ENCODE measurements around the gene TTPAL. TPM values are rescaled to one million over a fixed set of nuclear protein-coding genes. Genes with fewer than 3 reads are reported as not detected.
A peak's percentile ranks its signal among the peaks of the same experiment; 100 is the strongest.

The TTPAL gene
- total RNA-seq, 2 experiments from 2014 or later, result 18.1 to 18.6 TPM

- ChIA-PET CTCF (no interaction called here), POLR2A (no interaction called here)
- Mint-ChIP-seq H3K27ac (no peak overlapping the region), H3K4me3 (no peak overlapping the region), H3K27me3 (no peaks in the 10 kb centered on the region), H3K36me3 (peaks cover 16% of the 10 kb centered on the region), H3K9me3 (no peaks in the 10 kb centered on the region), H3K4me1 (ENCODE audit: low read depth) (peaks cover 22% of the 10 kb centered on the region)
- intact Hi-C loops (cut with micrococcal nuclease), result no loop called here
- DNase-seq, result no peak
Measured at GRCh38 chr20:44479643-44480042, 4.0 kb downstream of the TTPAL start.

DNA sequence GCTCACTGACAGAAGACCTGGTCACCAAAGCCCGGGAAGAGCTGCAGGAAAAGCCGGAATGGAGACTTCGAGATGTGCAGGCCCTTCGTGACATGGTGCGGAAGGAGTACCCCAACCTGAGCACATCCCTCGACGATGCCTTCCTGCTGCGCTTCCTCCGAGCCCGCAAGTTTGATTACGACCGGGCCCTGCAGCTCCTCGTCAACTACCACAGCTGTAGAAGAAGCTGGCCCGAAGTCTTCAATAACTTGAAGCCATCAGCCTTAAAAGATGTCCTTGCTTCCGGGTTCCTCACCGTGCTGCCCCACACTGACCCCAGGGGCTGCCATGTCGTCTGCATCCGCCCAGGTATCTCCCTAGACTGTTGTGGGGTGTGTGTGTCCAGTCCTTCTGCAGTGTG lies 4.4 kb downstream of the TTPAL start:
- intact Hi-C loops (cut with micrococcal nuclease), result no loop called here
- Mint-ChIP-seq H3K4me1 (ENCODE audit: low read depth) (peaks cover 19% of the 10 kb centered on the region), H3K9me3 (no peaks in the 10 kb centered on the region), H3K4me3 (no peak overlapping the region), H3K27me3 (no peaks in the 10 kb centered on the region), H3K27ac (no peak overlapping the region), H3K36me3 (peaks cover 18% of the 10 kb centered on the region)
- ChIA-PET POLR2A (no interaction called here), CTCF (no interaction called here)
- no peak for DNase-seq

GRCh38 chr20:44481719-44482416 lies 6.2 kb downstream of the TTPAL start:
- intact Hi-C loops (cut with micrococcal nuclease), result no loop called here
- Mint-ChIP-seq H3K4me3 (no peak overlapping the region), H3K36me3 (peaks cover 26% of the 10 kb centered on the region), H3K9me3 (no peaks in the 10 kb centered on the region), H3K27me3 (no peaks in the 10 kb centered on the region), H3K27ac (no peak overlapping the region), H3K4me1 (ENCODE audit: low read depth) (peaks cover 9% of the 10 kb centered on the region)
- no peak for DNase-seq
- CTCF ChIA-PET, result interaction anchor here (1.3 kb wide), 1 partner anchor 128 kb away, joined by 3 read pairs; no protein-coding TSS in a partner anchor
- POLR2A ChIA-PET, result no interaction called here

DNA sequence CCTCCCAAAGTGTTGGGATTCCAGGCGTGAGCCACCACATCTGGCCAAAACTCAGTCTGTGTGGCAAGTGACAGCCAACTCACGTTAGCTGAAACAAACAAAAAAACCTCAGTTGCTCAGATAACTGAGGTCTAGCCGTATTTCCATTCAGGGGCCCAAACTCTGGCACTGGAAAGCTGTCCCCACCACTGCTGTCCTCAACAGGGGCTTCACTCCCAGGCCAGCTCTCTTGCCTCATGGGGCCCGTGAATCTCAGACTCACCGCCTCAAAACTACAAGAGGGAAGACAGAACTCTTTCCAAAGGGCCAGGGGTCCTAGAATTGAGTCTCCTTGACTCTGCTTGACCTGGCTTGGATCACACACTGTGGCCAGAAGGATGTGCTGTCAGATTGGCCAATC lies 7.4 kb downstream of the TTPAL start:
- H3K27ac Mint-ChIP-seq, result no peak overlapping the region
- no peak overlapping the region for H3K4me3 Mint-ChIP-seq
- DNase-seq, result no peak
- no peaks in the 10 kb centered on the region for H3K9me3 Mint-ChIP-seq
- peaks cover 29% of the 10 kb centered on the region for H3K36me3 Mint-ChIP-seq
- peaks cover 4% of the 10 kb centered on the region for H3K4me1 Mint-ChIP-seq (ENCODE audit: low read depth)
- H3K27me3 Mint-ChIP-seq, result no peaks in the 10 kb centered on the region
- ChIA-PET CTCF (interaction anchor here (0.5 to 1.6 kb wide), 3 partner anchors 100 to 152 kb away, joined by 4 read pairs; no protein-coding TSS in a partner anchor), POLR2A (no interaction called here)
- intact Hi-C loops (cut with micrococcal nuclease), result no loop called here

GRCh38 chr20:44485078-44485829 lies 9.6 kb downstream of the TTPAL start:
- POLR2A ChIA-PET, result no interaction called here
- Mint-ChIP-seq H3K27ac (peak overlapping the region; percentile 64), H3K4me3 (no peak overlapping the region), H3K36me3 (peaks cover 45% of the 10 kb centered on the region), H3K27me3 (no peaks in the 10 kb centered on the region), H3K9me3 (no peaks in the 10 kb centered on the region), H3K4me1 (ENCODE audit: low read depth) (peaks cover 13% of the 10 kb centered on the region)
- no peak for DNase-seq
- intact Hi-C loops (cut with micrococcal nuclease), result no loop called here
- CTCF ChIA-PET, result interaction anchor here (1.7 kb wide), 1 partner anchor 268 kb away, joined by 4 read pairs; no protein-coding TSS in a partner anchor

DNA sequence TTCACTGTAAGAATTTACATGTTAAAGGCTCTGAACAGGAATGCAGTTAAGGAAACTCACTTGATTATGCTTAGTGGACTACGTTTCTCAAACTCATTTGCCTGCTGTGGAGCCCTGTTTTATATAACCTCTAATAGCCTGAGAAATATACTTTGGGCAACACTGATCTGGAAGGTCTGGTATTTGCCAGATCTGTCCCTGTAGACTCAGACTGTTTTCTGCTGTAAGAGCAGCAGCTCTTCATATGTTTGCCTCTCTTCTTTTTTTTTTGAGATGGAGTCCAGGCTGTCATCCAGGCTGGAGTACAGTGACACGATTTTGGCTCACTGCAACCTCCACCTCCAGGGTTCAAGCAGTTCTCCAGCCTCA lies 10.1 kb downstream of the TTPAL start:
- intact Hi-C loops (cut with micrococcal nuclease), result no loop called here
- Mint-ChIP-seq H3K4me1 (ENCODE audit: low read depth) (peaks cover 15% of the 10 kb centered on the region), H3K36me3 (peaks cover 48% of the 10 kb centered on the region), H3K9me3 (no peaks in the 10 kb centered on the region), H3K27me3 (no peaks in the 10 kb centered on the region), H3K27ac (no peak overlapping the region), H3K4me3 (no peak overlapping the region)
- POLR2A ChIA-PET, result no interaction called here
- CTCF ChIA-PET, result interaction anchor here (1.7 kb wide), 1 partner anchor 269 kb away, joined by 4 read pairs; no protein-coding TSS in a partner anchor
- DNase-seq, result no peak

- ChIA-PET CTCF (no interaction called here), POLR2A (no interaction called here)
- no peak for DNase-seq
- Mint-ChIP-seq H3K27me3 (no peaks in the 10 kb centered on the region), H3K4me1 (ENCODE audit: low read depth) (peaks cover 22% of the 10 kb centered on the region), H3K4me3 (no peak overlapping the region), H3K36me3 (peaks cover 49% of the 10 kb centered on the region), H3K9me3 (no peaks in the 10 kb centered on the region), H3K27ac (peak overlapping the region; percentile 4)
- intact Hi-C loops (cut with micrococcal nuclease), result no loop called here
Measured at GRCh38 chr20:44488551-44488950, 12.9 kb downstream of the TTPAL start.

- Mint-ChIP-seq H3K9me3 (no peaks in the 10 kb centered on the region), H3K4me1 (ENCODE audit: low read depth) (peaks cover 26% of the 10 kb centered on the region), H3K27ac (peak overlapping the region; percentile 81), H3K27me3 (no peaks in the 10 kb centered on the region), H3K36me3 (peaks cover 53% of the 10 kb centered on the region), H3K4me3 (no peak overlapping the region)
- ChIA-PET POLR2A (interaction anchor here (1.1 kb wide), 1 partner anchor 13 kb away, joined by 4 read pairs; no protein-coding TSS in a partner anchor), CTCF (interaction anchor here (1.7 kb wide), 1 partner anchor 178 kb away, joined by 3 read pairs; the partner anchor contains the start of gene FITM2)
- DNase-seq, result no peak
- intact Hi-C loops (cut with micrococcal nuclease), result no loop called here
Measured at GRCh38 chr20:44489223-44489622, 13.5 kb downstream of the TTPAL start.

DNA sequence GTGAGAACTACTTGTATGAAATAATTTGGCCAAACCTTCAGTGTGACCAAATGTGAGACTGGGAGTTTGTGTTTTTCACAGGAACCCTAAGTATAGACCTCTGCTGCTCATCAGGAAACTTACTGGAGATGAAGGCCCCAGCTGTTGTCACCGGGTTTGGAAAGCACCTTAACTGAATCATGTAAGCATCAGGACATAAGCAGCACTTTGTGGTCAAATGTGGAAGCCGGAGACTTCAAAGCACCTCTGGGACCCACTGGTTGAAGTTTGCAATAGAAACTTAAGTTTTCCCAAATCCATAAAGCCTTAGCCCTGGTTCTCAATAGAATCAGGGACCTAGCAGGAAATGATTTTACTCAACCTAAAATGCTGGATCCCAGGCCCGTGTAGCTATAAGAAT lies 14.3 kb downstream of the TTPAL start:
- H3K27ac Mint-ChIP-seq, result peak overlapping the region; percentile 81
- no peaks in the 10 kb centered on the region for H3K27me3 Mint-ChIP-seq
- peaks cover 33% of the 10 kb centered on the region for H3K4me1 Mint-ChIP-seq (ENCODE audit: low read depth)
- no peak overlapping the region for H3K4me3 Mint-ChIP-seq
- peaks cover 53% of the 10 kb centered on the region for H3K36me3 Mint-ChIP-seq
- intact Hi-C loops (cut with micrococcal nuclease), result loop anchor here (10.0 kb wide), 1 partner anchor 275 kb away; the partner anchor contains the start of gene OSER1
- CTCF ChIA-PET, result interaction anchor here (1.7 kb wide), 1 partner anchor 179 kb away, joined by 3 read pairs; the partner anchor contains the start of gene FITM2
- no peaks in the 10 kb centered on the region for H3K9me3 Mint-ChIP-seq
- DNase-seq, result peak; percentile 54
- POLR2A ChIA-PET, result interaction anchor here (1.1 kb wide), 1 partner anchor 14 kb away, joined by 4 read pairs; no protein-coding TSS in a partner anchor

DNA sequence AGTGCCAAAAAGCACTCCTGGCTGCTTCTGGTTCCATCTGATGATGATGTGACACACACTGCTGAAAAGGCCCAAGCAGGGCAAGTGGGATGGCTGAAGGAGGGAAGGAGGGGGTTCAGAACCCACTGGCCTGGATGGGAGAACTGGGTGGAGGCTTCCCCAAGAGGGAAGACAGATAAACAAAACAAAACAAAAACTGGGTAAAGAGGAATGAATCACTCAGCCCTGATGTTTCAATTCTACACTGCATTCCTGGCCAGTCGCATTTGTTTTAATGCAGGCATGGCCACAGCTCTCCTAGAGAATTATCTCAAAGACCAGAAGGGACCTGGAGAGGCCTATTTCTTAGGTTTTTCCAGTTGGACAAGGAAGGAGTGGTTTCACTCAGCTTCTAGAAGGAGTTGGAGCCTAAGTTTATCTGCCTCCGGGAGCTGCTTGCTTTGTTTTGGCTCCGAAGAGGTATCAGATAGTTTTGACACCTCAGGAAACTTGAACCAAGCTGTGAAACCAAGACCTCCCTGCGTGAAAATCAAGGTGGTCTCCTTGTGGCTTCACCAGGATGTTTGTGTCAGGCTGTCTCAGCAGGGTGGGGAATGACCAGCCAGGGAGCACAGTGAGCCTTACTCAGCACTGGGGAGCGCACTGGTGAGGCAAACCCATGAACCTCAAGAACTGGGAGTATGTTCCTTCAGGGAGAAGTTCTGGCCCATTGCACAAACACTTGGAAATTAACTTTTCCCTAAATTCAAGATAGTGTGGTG lies 16.1 kb downstream of the TTPAL start:
- Mint-ChIP-seq H3K9me3 (no peaks in the 10 kb centered on the region), H3K36me3 (peaks cover 56% of the 10 kb centered on the region), H3K27ac (peak overlapping the region; percentile 73), H3K27me3 (no peaks in the 10 kb centered on the region), H3K4me3 (no peak overlapping the region), H3K4me1 (ENCODE audit: low read depth) (peaks cover 49% of the 10 kb centered on the region)
- DNase-seq, result no peak
- ChIA-PET POLR2A (interaction anchor here (1.5 kb wide), 1 partner anchor 16 kb away, joined by 3 read pairs; no protein-coding TSS in a partner anchor), CTCF (no interaction called here)
- intact Hi-C loops (cut with micrococcal nuclease), result loop anchor here (10.0 kb wide), 1 partner anchor 277 kb away; the partner anchor contains the start of gene OSER1

- Mint-ChIP-seq H3K4me1 (ENCODE audit: low read depth) (peaks cover 59% of the 10 kb centered on the region), H3K27ac (peak overlapping the region; percentile 88), H3K9me3 (no peaks in the 10 kb centered on the region), H3K36me3 (peaks cover 54% of the 10 kb centered on the region), H3K27me3 (no peaks in the 10 kb centered on the region), H3K4me3 (no peak overlapping the region)
- intact Hi-C loops (cut with micrococcal nuclease), result loop anchor here (10.0 kb wide), 1 partner anchor 279 kb away; the partner anchor contains the start of gene OSER1
- no peak for DNase-seq
- CTCF ChIA-PET, result interaction anchor here (1.7 to 2.2 kb wide), 2 partner anchors 19 to 116 kb away, joined by 5 to 7 read pairs; partner anchors contain the start of gene TTPAL
- POLR2A ChIA-PET, result interaction anchor here (1.5 kb wide), 1 partner anchor 9 kb away, joined by 4 read pairs; no protein-coding TSS in a partner anchor
Measured at GRCh38 chr20:44494266-44494665, 18.6 kb downstream of the TTPAL start.

Measured in activated CD4-positive, alpha-beta memory T cell treated with anti-CD3 and anti-CD28 coated beads for 36 hours (primary cell).